H1 (cell line): ENCODE results near the gene ZFP37. TPM values are rescaled to one million over a fixed set of nuclear protein-coding genes. Genes with fewer than 3 reads are reported as not detected.

Experiments
- CTCF ChIA-PET: fragments of 300-600 bp; sonication (Branson Sonifier 250); formaldehyde crosslinking; loops from one replicate; lab custom pipeline; 2021; ENCODE audit not compliant: partially characterized antibody; lab: Charles Lee
- POLR2A ChIA-PET: fragments of 300-600 bp; sonication (Branson Sonifier 250); formaldehyde crosslinking; loops from one replicate; lab custom pipeline; 2021; ENCODE audit warnings: inconsistent platforms; ENCODE audit not compliant: partially characterized antibody; lab: Charles Lee
- DNase-seq, 2 experiments: peaks; one replicate each; pipeline versions ENCODE4 v3.0.0 to v3.0.0-alpha.2; 2010 to 2022; ENCODE audit warnings: low spot score in 2 of 2, low read depth in 1 of 2, mixed read lengths in 1 of 2
- FAIRE-seq: peaks from 2 replicates; lab custom pipeline; 2011; peaks lifted over from hg19 to GRCh38; lab: Jason Lieb, UNC
- H2AFZ ChIP-seq: 2 replicates; pipeline ENCODE4 v1.8.1; 2012; ENCODE audit warnings: low read length, inconsistent platforms
- H2AK5ac ChIP-seq: 2 replicates; pipeline ENCODE4 v1.6.1; 2013; ENCODE audit warnings: low read depth, low read length
- H2BK120ac ChIP-seq: replicated peaks from 2 replicates; pipeline ENCODE3; 2013; ENCODE audit warnings: low read depth, low read length, inconsistent platforms
- H2BK12ac ChIP-seq: 2 replicates; pipeline ENCODE4 v1.6.1; 2013; ENCODE audit warnings: low read depth, low read length
- H2BK15ac ChIP-seq: 2 replicates; pipeline ENCODE4 v1.6.1; 2013; ENCODE audit warnings: low read length
- H2BK20ac ChIP-seq: 2 replicates; pipeline ENCODE4 v1.6.1; 2013; ENCODE audit warnings: low read length
- H2BK5ac ChIP-seq: 2 replicates; pipeline ENCODE4 v1.6.1; 2013; ENCODE audit warnings: low read depth, low read length
- H3K14ac ChIP-seq: 2 replicates; pipeline ENCODE4 v1.6.1; 2013; ENCODE audit warnings: inconsistent platforms; ENCODE audit not compliant: insufficient read length
- H3K18ac ChIP-seq: 2 replicates; pipeline ENCODE4 v1.6.1; 2013; ENCODE audit warnings: low read length; ENCODE audit errors: extremely low read depth
- H3K23ac ChIP-seq: 2 replicates; pipeline ENCODE4 v1.6.1; 2013; ENCODE audit warnings: inconsistent platforms; ENCODE audit not compliant: insufficient read length
- H3K23me2 ChIP-seq: 2 replicates; pipeline ENCODE4 v1.6.1; 2013; ENCODE audit warnings: low read depth, low read length
- H3K27ac ChIP-seq: 2 replicates; pipeline ENCODE4 v1.6.1; 2011; ENCODE audit warnings: low read depth, low read length, inconsistent platforms
- H3K27me3 ChIP-seq, 4 experiments: replicated peaks in 1 of 4; 1 replicate in 1 of 4; 2 replicates in 3 of 4; pipeline versions ENCODE4 v1.6.1 to v1.8.1; 2011 to 2013; ENCODE audit warnings: low read length in 3 of 4, mild to moderate bottlenecking in 3 of 4, inconsistent platforms in 2 of 4, mixed read lengths in 2 of 4, moderate library complexity in 1 of 4; ENCODE audit not compliant: control insufficient read depth in 3 of 4, insufficient read depth in 3 of 4; ENCODE audit errors: extremely low read depth in 1 of 4
- H3K36me3 ChIP-seq, 4 experiments: 2 replicates each; pipeline versions ENCODE4 v1.6.1 to v1.8.1; 2011 to 2013; ENCODE audit warnings: mild to moderate bottlenecking in 4 of 4, low read length in 3 of 4, moderate library complexity in 2 of 4, control low read depth in 1 of 4, inconsistent platforms in 1 of 4; ENCODE audit not compliant: insufficient read depth in 4 of 4, control insufficient read depth in 2 of 4
- H3K4ac ChIP-seq: replicated peaks from 2 replicates; pipeline ENCODE3; 2013; ENCODE audit warnings: low read length, low read depth, mixed read lengths, inconsistent platforms; ENCODE audit not compliant: insufficient read length
- H3K4me1 ChIP-seq, 4 experiments: replicated peaks in 1 of 4; 1 replicate in 1 of 4; 2 replicates in 3 of 4; pipeline versions ENCODE4 v1.6.1 to v1.8.1; 2011 to 2013; ENCODE audit warnings: low read length in 3 of 4, inconsistent platforms in 2 of 4, mixed read lengths in 1 of 4; ENCODE audit not compliant: insufficient read depth in 4 of 4, control insufficient read depth in 3 of 4
- H3K4me2 ChIP-seq, 2 experiments: 2 replicates each; pipeline versions ENCODE4 v1.6.1 to v1.8.1; 2011 to 2013; ENCODE audit warnings: low read depth in 2 of 2, low read length in 2 of 2, control low read depth in 1 of 2, inconsistent platforms in 1 of 2, mild to moderate bottlenecking in 1 of 2; ENCODE audit not compliant: insufficient read depth in 1 of 2
- H3K4me3 ChIP-seq, 4 experiments: fragments of 200-600, 300-600 bp in 1 of 4; sonication (generic), shearing (Covaris generic), sonication (Bioruptor Twin) in 1 of 4; 2 replicates each; pipeline versions ENCODE4 v1.5.1 to v1.8.1; 2011 to 2016; ENCODE audit warnings: low read length in 4 of 4, low read depth in 3 of 4, control low read depth in 2 of 4, inconsistent platforms in 2 of 4, mild to moderate bottlenecking in 2 of 4, mixed read lengths in 1 of 4, moderate library complexity in 1 of 4; ENCODE audit not compliant: insufficient read depth in 2 of 4; ENCODE audit errors: extremely low read depth in 1 of 4
- H3K56ac ChIP-seq: replicated peaks from 2 replicates; pipeline ENCODE3; 2013; ENCODE audit warnings: low read depth, mild to moderate bottlenecking, mixed read lengths, low read length, inconsistent platforms; ENCODE audit not compliant: insufficient read length
- H3K79me1 ChIP-seq: 2 replicates; pipeline ENCODE4 v1.6.1; 2013; ENCODE audit warnings: low read depth, low read length, control low read depth
- H3K79me2 ChIP-seq, 2 experiments: 2 replicates each; pipeline versions ENCODE4 v1.6.1 to v1.8.1; 2012 to 2013; ENCODE audit warnings: low read length in 2 of 2, mild to moderate bottlenecking in 2 of 2, inconsistent platforms in 1 of 2; ENCODE audit not compliant: insufficient read depth in 2 of 2, control insufficient read depth in 1 of 2
- H3K9ac ChIP-seq, 4 experiments: replicated peaks in 1 of 4; 1 replicate in 1 of 4; 2 replicates in 3 of 4; pipeline versions ENCODE4 v1.6.1 to v1.8.1; 2011 to 2013; ENCODE audit warnings: low read depth in 3 of 4, low read length in 3 of 4, control low read depth in 2 of 4, mild to moderate bottlenecking in 2 of 4, moderate library complexity in 2 of 4, inconsistent platforms in 1 of 4; ENCODE audit errors: extremely low read depth in 1 of 4
- H3K9me3 ChIP-seq, 2 experiments: 2 replicates each; pipeline versions ENCODE4 v1.6.1 to v1.8.1; 2012 to 2013; ENCODE audit warnings: mild to moderate bottlenecking in 2 of 2, moderate library complexity in 2 of 2, control low read depth in 1 of 2, inconsistent platforms in 1 of 2, low read depth in 1 of 2, low read length in 1 of 2, mixed read lengths in 1 of 2; ENCODE audit not compliant: insufficient read depth in 2 of 2
- H4K20me1 ChIP-seq, 2 experiments: replicated peaks in 1 of 2; 2 replicates each; pipeline versions ENCODE3 to v1.8.1; 2011 to 2013; ENCODE audit warnings: inconsistent platforms in 2 of 2, low read length in 2 of 2, mild to moderate bottlenecking in 1 of 2; ENCODE audit not compliant: insufficient read depth in 2 of 2, control insufficient read depth in 1 of 2
- H4K5ac ChIP-seq: 2 replicates; pipeline ENCODE4 v1.6.1; 2013; ENCODE audit warnings: low read length, low read depth, mixed read lengths, inconsistent platforms; ENCODE audit not compliant: insufficient read length
- H4K8ac ChIP-seq: 2 replicates; pipeline ENCODE4 v1.8.0; 2013; ENCODE audit warnings: mild to moderate bottlenecking, moderate library complexity, low read length, inconsistent platforms; ENCODE audit not compliant: insufficient read depth; ENCODE audit errors: extremely low read depth
- H4K91ac ChIP-seq: replicated peaks from 2 replicates; pipeline ENCODE3; 2013; ENCODE audit warnings: low read length, mixed read lengths, inconsistent platforms; ENCODE audit not compliant: insufficient read length
- BRCA1 ChIP-seq: IDR thresholded peaks from 2 replicates; pipeline ENCODE4 v1.6.1; 2012; ENCODE audit warnings: low read depth, low read length, improper control_type of control experiment
- CBX8 ChIP-seq: fragments of 300-800, 300-1000 bp; sonication (generic); IDR thresholded peaks from 2 replicates; pipeline ENCODE4 v1.7.1; 2016; ENCODE audit warnings: low read depth, low read length, borderline replicate concordance
- HDAC2 ChIP-seq, 2 experiments: fragments of 300-600 bp in 1 of 2; sonication (generic) in 1 of 2; IDR thresholded peaks; 2 replicates each; pipeline ENCODE4 v1.6.1; 2011 to 2012; ENCODE audit warnings: low read depth in 2 of 2, low read length in 2 of 2, mild to moderate bottlenecking in 2 of 2, moderate library complexity in 2 of 2, borderline replicate concordance in 1 of 2, inconsistent platforms in 1 of 2
- JUND ChIP-seq: IDR thresholded peaks from 2 replicates; pipeline ENCODE4 v1.6.1; 2011; ENCODE audit warnings: mild to moderate bottlenecking, improper control_type of control experiment, low read length
- KDM1A ChIP-seq: fragments of 200-600, 300-600 bp; sonication (generic); IDR thresholded peaks from 2 replicates; pipeline ENCODE4 v1.7.1; 2016; ENCODE audit warnings: mild to moderate bottlenecking, low read length, borderline replicate concordance
- MAFK ChIP-seq: IDR thresholded peaks from 2 replicates; pipeline ENCODE4 v1.6.1; 2012; ENCODE audit warnings: low read depth, mild to moderate bottlenecking, improper control_type of control experiment, low read length
- NANOG ChIP-seq: IDR thresholded peaks from 2 replicates; pipeline ENCODE4 v1.6.1; 2011; ENCODE audit warnings: low read length, low read depth, mild to moderate bottlenecking, inconsistent platforms; ENCODE audit not compliant: insufficient read depth, poor library complexity, severe bottlenecking
- NRF1 ChIP-seq: IDR thresholded peaks from 2 replicates; pipeline ENCODE4 v1.6.1; 2011; ENCODE audit warnings: mild to moderate bottlenecking, low read depth, low read length, improper control_type of control experiment
- RFX5 ChIP-seq: IDR thresholded peaks from 2 replicates; pipeline ENCODE4 v1.6.1; 2011; ENCODE audit warnings: low read depth, low read length, improper control_type of control experiment, borderline replicate concordance
- RXRA ChIP-seq: IDR thresholded peaks from 2 replicates; pipeline ENCODE4 v1.6.1; 2011; ENCODE audit warnings: low read depth, mild to moderate bottlenecking, low read length, moderate library complexity; ENCODE audit not compliant: insufficient read depth
- USF2 ChIP-seq: IDR thresholded peaks from 2 replicates; pipeline ENCODE4 v1.6.1; 2011; ENCODE audit warnings: low read length, improper control_type of control experiment
- WGBS, 2 experiments: shearing (Covaris generic) in 1 of 2; methylation state at CpG; one replicate each; pipeline versions ENCODE4 v1.1.6 to v1.1.7; 2013 to 2015; ENCODE audit warnings: low lambda C conversion rate in 2 of 2, mixed read lengths in 2 of 2, inconsistent platforms in 1 of 2, low coverage in 1 of 2, missing lambda C conversion rate in 1 of 2; ENCODE audit not compliant: insufficient replicate concordance in 2 of 2, insufficient coverage in 1 of 2, insufficient read length in 1 of 2; ENCODE audit errors: extremely low coverage in 1 of 2, missing lambda C conversion rate in 1 of 2; 5-methylcytosine and 5-hydroxymethylcytosine counted together
- polyA plus RNA-seq, 7 experiments: library from polyadenylated mRNA; depleted of rRNA in 3 of 7; stranded (reverse) in 5 of 7; unstranded in 2 of 7; fragments of >200 nt in 5 of 7; fragments of 200-250 nt in 2 of 7; gene quantifications; 1 replicate in 5 of 7; 2 replicates in 1 of 7; 4 replicates in 1 of 7; pipeline versions ENCODE4 v1.2.1 to v1.2.3, GENCODE V29; 2011 to 2013; ENCODE audit warnings: missing spikeins in 2 of 7, mixed read lengths in 2 of 7
- total RNA-seq: library from RNA; stranded (reverse); fragmentation: NEBNext Ultra II Directional; extraction: Animal tissue kit (Norgen Biotek cat#: 25700); gene quantifications from 2 replicates; pipeline ENCODE4 v1.2.1, GENCODE V29; 2021
- TF ChIP-seq, protein P1 (sequence below): IDR thresholded peaks from 2 replicates; pipeline ENCODE4 v1.6.1; 2011; ENCODE audit warnings: low read depth, mild to moderate bottlenecking, low read length; ENCODE audit not compliant: insufficient read depth

The ZFP37 gene
- total and polyA plus RNA-seq, 2 of the 8 experiments (the other 6 are each of a cell fraction or from before 2014, with no cell fraction given) = 0.38 to 5.1 TPM

GRCh38 chr9:113018247-113018646, 38.3 kb downstream of the ZFP37 start:
- no peaks in the 10 kb centered on the region for H3K23me2 ChIP-seq
- H2AFZ ChIP-seq = no peak overlapping the region
- H2BK15ac ChIP-seq = no peak overlapping the region
- no peak overlapping the region for H4K5ac ChIP-seq
- H2BK20ac ChIP-seq = no peak overlapping the region
- H3K4ac ChIP-seq = no peak overlapping the region
- no peak overlapping the region for H4K91ac ChIP-seq
- ChIA-PET POLR2A (interaction anchor here (2.1 kb wide), 1 partner anchor 16 kb away, joined by 4 read pairs; no protein-coding TSS in a partner anchor), CTCF (interaction anchor here (1.3 to 1.5 kb wide), 2 partner anchors 14 to 47 kb away, joined by 4 read pairs; no protein-coding TSS in a partner anchor)
- H4K8ac ChIP-seq = no peak overlapping the region
- no peak overlapping the region for H2BK5ac ChIP-seq
- no peak overlapping the region for H3K27ac ChIP-seq
- H3K36me3 ChIP-seq = no peaks in the 10 kb centered on the region
- H2BK120ac ChIP-seq = no peak overlapping the region
- no peak overlapping the region for H3K4me2 ChIP-seq
- no peak overlapping the region for H3K14ac ChIP-seq
- H4K20me1 ChIP-seq = no peaks in the 10 kb centered on the region
- H2BK12ac ChIP-seq = no peak overlapping the region
- H3K79me1 ChIP-seq = no peaks in the 10 kb centered on the region
- H3K9me3 ChIP-seq = peaks cover 18 to 33% of the 10 kb centered on the region in 2 experiments
- no peak overlapping the region for H3K9ac ChIP-seq
- DNase-seq (no peak), FAIRE-seq (no peak)
- H3K56ac ChIP-seq = no peak overlapping the region
- no peaks in the 10 kb centered on the region for H3K79me2 ChIP-seq
- H3K4me3 ChIP-seq = no peak overlapping the region
- WGBS, 2 experiments = 87% methylated on average over 3 of the region's 3 CpGs; no CpG with 5 or more reads in 1 of the 2 experiments
- H3K23ac ChIP-seq = no peak overlapping the region
- no peak overlapping the region for H3K18ac ChIP-seq
- H3K4me1 ChIP-seq = no peaks in the 10 kb centered on the region
- H3K27me3 ChIP-seq = no peaks in the 10 kb centered on the region
- H2AK5ac ChIP-seq = no peak overlapping the region
- TF ChIP-seq JUND (no peak), BRCA1 (no peak), CBX8 (no peak), USF2 (no peak), HDAC2 (IDR thresholded peaks at IDR 0.05; ENCODE audit: borderline replicate concordance in 1 of 2, low read depth in 2 of 2, low read length in 2 of 2) (no peak), RXRA (no peak), KDM1A (no peak), RFX5 (no peak), NRF1 (no peak), NANOG (no peak), MAFK (no peak)
- TF ChIP-seq, protein P1, sequence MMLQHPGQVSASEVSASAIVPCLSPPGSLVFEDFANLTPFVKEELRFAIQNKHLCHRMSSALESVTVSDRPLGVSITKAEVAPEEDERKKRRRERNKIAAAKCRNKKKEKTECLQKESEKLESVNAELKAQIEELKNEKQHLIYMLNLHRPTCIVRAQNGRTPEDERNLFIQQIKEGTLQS = no peak
